ENCODE results near the gene ZNF70.
"Not testable (repeated sequence)": the region's sequence is repeated elsewhere in the genome, so short reads cannot be mapped to it uniquely, and the experiment has no call there.

Gene ZNF70

DNA sequence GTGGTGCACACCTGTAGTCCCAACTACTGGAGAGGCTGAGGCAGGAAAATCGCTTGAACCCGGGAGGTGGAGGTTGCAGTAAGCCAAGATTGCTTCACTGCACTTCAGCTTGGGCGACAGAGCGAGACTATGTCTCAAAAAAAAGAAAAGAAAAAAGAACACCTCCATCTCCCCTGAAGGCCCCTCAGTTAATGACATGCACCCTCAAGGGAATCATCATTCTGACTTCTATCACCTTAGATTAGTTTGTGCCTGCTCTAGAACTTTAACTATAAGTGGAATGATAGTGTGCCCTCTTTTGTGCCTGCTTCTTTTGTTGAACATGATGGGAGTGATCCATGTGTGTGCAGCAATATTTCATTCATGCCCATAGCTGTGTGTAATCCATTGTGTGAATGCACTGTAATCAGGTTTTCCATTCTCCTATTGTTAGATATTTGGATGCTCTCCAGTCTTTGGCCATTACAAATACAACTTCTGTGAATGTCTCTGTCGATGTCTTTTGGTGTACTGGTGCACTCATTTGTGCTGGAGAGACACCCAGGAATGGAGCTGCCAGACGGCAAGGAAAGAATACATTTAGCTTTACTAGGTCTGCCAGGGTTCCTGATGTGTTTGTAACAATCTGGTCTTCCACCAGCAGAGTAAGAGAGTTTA, 4.2 kb upstream of the ZNF70 start:
- DNase-seq = no peak

- no peak for DNase-seq
These were observed 3.5 kb upstream of the ZNF70 start, which contains the start of gene VPREB3 for GRCh38 chr22:23754220-23754919. Gene VPREB3 (minus strand): TSS chr22:23754425. CDS start chr22:23754363, 62 bp downstream.

DNA sequence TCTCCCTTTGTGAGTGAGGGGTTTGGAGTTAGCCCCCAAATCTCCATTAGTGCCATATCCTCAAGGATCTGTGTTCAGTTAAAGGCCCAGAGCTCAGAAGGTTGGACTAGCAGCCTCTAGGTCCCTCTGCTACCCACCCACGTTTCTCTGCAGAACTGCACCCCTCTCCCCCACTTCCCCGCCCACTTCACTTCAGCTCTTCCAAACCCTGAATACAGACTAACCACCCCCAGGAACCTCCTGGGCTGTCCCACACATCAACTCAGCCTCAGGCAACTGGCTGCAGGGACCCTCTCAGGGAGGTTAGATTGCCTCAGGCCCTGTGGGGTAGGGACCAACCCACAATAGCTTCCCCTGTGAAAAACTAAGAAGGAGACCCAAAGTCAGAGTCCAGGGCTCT, 2.5 kb upstream of the ZNF70 start:
- DNase-seq = no peak

GRCh38 chr22:23752750-23753149, 1.8 kb upstream of the ZNF70 start:
- DNase-seq = no peak

- DNase-seq = no peak
These were observed 1.3 kb upstream of the ZNF70 start for GRCh38 chr22:23752090-23752691.

DNA sequence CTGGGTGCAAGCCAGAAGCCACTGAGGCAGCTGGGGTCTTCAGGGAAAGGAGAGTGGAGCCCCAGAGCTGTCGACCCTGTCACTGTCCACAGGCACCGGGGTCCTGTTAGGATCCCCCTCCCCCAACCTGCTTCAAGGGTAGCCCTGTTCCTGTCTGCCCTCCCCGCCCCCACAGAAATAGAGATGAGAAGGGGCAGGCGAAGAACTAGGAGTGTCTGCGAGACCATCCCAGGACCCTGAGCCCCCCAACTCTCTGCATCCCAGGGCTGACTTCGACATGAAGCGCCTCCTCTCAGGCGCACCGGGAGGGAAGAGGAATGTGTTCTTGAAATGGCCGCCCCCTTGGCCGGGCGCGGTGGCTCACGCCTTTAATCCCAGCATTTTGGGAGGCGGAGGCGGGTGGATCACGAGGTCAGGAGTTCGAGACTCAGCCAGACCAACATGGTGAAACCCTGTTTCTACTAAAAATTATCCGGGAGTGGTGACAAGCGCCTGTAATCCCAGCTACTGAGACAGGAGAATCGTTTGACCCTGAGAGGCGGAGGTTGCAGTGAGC, 607 bp upstream of the ZNF70 start:
- no peak for DNase-seq

GRCh38 chr22:23750367-23750713, 572 bp downstream of the ZNF70 start:
- DNase-seq = no peak

GRCh38 chr22:23749841-23750301, 1.0 kb downstream of the ZNF70 start:
- DNase-seq = no peak

GRCh38 chr22:23745791-23746190, 5.1 kb downstream of the ZNF70 start:
- no peak for DNase-seq

GRCh38 chr22:23744485-23744884, 6.4 kb downstream of the ZNF70 start:
- no peak for DNase-seq

DNA sequence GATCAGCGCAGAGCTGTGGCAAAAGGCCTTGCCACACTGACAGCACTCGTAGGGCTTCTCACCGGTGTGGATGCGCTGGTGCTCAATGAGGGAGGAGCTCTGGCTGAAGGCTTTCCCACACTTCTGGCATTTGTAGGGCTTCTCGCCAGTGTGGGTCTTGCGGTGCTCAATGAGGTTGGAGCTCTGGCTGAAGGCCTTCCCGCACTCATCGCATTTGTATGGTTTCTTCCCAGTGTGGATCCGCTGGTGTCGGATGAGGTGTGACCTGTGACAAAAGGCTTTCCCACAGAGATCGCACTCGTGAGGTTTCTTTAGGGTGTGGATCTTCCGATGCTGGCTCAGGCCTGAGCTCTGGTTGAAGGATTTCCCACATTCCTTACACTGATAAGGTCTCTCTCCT, 6.9 kb downstream of the ZNF70 start:
- no peak for DNase-seq

DNA sequence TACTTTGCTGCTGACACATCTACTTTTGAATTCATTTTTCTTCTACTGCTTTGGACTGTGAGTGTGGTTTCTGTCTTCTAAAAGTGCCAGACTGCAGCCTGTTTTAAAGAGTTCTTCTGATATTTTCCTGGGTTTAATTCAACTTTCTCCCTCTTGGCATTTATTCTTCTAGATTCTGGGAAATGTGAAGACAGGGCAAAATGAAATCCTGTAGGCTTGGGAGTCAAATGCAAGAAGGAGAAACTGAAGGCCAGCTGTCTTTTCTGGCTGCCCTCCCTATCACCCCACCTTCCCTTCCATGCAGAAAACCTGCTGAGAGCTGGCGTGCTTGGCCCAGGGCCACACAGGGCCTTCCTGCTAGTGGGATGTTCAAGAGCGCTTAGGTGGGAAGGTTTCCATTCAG, 7.6 kb downstream of the ZNF70 start:
- no peak for DNase-seq

GRCh38 chr22:23742505-23743264, 8.2 kb downstream of the ZNF70 start:
- DNase-seq = no peak

DNA sequence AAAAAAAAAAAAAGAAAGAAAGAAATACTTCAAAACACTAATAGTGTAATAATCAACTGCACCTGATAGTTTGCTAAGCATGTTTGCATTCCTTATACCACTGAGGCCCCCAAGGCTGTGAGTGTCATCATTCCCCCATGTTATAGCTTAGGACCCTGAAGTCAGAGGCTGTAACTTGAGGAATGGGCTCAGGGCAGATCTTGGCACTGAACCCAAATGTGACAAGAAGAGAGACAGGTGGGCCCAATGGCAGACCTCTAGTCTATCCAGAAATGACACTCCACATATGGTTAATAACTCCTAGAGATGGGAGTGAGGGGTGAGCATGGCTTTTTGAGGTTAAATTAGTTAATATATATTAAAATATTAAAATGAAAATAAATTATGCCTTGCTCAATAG, 13.2 kb downstream of the ZNF70 start:
- no peak for DNase-seq

- DNase-seq = not testable (repeated sequence)
These were observed 22.8 kb downstream of the ZNF70 start for GRCh38 chr22:23728108-23728507.

DNA sequence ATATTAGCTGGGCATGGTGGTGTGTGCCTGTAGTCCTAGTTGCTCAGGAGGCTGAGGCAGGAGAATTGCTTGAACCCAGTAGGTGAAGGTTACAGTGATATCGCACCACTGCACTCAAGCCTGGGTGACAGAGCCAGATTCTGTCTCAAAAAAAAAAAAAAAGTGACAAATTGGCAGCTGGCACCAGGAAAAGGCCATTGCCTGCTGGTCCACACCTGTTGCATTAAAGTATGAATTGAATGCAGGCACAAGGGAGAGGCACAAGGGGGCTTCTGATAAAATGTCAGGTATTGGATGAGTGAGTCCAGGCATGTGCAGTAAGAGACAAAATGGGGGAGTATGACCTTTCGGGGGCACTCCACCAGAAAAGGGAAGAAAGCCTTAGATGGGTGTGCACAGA, 28.2 kb downstream of the ZNF70 start:
- DNase-seq = no peak

GRCh38 chr22:23722160-23722559, 28.8 kb downstream of the ZNF70 start:
- DNase-seq = no peak

- no peak for DNase-seq
These were observed 30.1 kb downstream of the ZNF70 start for GRCh38 chr22:23720855-23721254.

GRCh38 chr22:23718371-23719165, 32.3 kb downstream of the ZNF70 start:
- no peak for DNase-seq

DNA sequence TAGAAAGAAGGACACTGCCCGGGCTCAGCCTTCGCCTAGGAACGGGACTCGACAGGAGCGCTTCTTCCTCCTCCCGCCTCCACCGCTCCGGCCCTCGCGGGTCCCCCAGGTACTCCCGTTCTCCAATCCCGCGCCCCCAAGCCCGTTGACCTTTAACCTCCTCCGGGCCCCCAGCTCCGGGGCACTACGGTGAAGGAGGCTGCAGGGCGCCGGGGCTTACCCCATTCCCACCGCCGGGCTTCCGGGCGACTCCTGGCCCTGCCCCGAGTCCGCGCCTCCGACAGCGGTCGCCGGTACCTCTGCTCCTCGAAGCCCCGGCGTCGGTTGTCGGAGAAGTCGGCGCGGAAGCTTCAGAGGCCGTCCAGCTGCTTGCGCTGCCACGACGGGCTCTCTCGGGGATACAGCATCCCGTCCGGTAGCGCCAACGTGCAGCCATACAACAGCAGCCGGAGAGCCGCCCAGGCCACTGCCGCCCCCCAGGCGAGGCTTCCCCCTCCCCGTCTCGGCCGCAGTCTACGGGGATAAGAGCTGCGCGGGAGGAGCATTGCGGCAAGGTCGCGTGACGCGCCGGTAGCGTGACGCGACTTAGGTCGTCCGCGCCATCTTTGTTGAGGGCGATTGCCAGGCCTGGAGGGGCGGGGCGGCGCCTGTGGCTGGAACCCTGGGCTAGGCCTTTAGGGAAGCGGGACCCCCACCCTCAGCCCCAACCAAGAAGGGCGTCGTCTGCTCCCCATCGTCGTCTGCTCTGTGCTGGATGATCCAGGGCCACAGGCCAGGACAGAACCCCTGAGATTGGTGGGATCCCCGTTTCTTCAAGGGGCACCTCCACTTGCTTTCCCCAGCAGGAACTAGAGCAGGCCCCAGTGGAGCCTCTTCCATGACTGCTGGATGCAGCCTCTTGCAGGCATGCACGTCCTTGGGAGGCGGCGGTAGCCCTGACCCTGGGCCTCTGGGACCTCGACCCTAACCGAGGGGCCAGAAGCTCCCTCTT, 33.8 kb downstream of the ZNF70 start:
- DNase-seq = peak; percentile 75

- DNase-seq = no peak
These were observed 35.0 kb downstream of the ZNF70 start for GRCh38 chr22:23715806-23716375.

Data from activated T-cell treated with anti-CD3 and anti-CD28 coated beads for 4 hours (primary cell).